HG03558 (cell line): ENCODE measurements around the gene NT5C2.
"Not testable (repeated sequence)": the region's sequence is repeated elsewhere in the genome, so short reads cannot be mapped to it uniquely, and the experiment has no call there.

Experiments used
- ATAC-seq: cut with Tn5 transposase; IDR thresholded peaks from one replicate; pipeline ENCODE4 v1.9.1; 2021; ENCODE audit warnings: moderate number of reproducible peaks; ENCODE audit not compliant: unreplicated experiment; ENCODE audit errors: extremely low read depth

The NT5C2 gene

DNA sequence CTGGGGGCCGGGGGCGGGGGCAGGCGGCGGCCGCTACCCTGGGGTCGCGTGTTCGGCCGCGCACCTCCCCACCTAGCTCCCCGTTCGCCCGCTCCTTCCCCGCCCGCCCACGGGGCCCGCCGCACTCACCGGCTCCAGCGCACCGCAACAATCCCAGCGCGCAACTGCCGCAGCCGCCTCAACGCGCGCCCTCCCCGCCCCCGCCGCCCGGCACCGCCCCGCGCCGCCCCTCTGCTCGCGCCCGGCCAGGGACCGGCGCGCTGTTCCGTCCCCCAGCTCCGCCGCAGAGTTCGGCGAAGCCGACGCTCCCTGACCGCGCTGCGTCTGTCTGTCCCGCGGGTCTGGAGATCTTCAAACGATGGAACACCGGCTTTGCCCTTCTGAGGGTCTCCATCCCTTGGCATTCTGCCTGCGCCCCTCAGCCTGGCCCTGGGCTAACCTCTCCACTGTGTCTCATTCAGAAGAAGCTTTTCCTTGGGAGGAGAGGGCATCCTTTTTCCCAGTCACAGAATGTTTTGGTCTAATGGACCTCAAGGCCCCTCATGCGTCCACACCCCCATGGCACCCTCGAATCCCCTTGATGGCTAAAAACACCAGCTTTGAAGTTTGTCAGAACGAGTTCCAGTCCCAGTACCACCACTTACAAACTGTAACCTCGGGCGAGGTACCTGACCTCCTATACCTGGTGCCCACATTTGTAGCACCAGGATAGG is at the start of gene NT5C2:
Gene NT5C2 (minus strand): TSS at position 166 of the 713 bp plus-strand sequence. CDS start 18,314 bp downstream, outside the sequence.
- ATAC-seq: no peak

DNA sequence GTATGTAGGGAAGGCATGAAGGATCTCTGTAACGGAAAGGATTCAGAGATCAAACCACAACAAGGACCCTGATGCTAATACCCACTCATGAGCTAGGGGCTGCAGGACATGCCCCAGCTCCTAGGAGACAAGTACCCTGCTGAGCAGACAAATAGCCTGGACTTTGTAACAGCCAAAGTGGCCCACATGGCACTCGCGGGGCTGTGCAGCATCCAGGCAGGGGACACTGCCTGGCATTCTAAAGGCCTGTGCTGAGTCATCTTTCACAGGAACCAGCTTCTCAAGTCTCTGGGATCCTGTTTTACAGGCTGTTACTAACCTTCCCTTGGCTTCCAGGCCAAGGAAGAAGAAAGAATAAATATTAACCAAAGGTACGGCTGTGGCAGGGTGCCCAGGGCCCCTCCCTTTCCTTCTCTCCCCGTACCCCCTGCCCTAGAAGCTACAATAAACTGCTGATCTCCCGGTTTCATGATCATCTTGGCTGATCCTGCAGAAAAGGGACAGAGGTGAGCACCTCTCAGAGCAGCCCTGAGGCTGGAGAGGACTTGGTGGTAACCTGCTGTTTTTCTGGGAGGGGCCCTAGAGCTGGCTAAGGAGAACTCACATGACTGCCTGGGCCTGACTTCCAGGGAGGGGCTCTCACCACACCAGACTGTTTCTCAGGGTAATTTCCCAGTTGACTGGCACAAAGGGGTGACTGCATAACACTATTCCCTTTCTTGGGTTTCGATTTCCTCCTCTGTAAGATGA is 48.4 kb upstream of the NT5C2 start:
- no peak for ATAC-seq

DNA sequence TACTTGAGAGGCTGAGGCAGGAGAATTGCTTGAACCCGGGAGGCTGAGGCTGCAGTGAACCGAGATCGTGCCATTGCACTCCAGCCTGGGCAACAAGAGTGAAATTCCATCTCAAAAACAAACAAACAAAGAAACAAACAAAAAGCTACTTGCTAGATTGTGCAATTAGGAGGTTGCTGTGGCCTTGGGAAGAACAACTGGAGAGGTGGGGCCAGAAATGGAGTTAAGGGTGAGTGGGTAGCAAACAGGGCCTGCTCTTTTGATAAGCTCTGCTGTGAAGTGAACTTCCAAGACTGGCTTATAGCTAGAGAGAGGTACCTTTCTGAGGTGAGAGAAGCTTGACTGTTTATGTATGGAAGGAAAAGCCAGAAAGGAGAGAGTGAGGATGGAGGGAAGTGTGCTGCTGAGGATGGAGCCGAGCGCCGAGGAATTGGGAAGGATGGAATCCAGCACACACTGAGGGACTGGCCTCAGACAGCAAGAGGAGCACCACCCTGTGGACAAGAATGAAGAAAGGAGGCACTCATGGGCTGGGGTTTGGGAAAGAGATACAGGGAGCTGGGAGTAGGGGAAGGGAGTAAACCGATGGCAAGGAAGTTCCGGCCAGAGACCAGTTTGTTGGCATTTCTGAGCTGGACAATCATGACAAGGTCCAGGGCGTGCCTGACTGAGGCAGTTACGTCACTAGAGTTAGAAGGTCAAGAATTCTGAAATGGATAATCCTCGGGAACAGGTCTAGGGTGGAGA is 45.6 kb upstream of the NT5C2 start:
- ATAC-seq: no peak

DNA sequence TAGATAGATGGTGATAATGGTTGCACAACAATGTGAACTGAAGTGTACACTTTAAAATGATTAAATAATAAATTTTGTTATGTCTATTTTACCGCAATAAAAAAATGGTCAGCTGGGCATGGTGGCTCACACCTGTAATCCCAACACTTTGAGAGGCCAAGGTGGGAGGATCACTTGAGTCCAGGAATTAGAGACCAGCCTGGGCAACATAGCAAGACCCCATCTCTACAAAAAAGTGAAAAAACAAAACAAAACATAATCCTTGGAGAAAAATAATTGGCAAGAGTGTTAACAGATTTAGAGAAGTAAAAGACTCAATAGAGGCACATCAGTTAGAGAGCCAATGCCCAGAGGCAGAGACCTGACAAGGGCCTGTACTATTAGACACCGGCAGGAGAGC is 42.7 kb upstream of the NT5C2 start:
- ATAC-seq: no peak

DNA sequence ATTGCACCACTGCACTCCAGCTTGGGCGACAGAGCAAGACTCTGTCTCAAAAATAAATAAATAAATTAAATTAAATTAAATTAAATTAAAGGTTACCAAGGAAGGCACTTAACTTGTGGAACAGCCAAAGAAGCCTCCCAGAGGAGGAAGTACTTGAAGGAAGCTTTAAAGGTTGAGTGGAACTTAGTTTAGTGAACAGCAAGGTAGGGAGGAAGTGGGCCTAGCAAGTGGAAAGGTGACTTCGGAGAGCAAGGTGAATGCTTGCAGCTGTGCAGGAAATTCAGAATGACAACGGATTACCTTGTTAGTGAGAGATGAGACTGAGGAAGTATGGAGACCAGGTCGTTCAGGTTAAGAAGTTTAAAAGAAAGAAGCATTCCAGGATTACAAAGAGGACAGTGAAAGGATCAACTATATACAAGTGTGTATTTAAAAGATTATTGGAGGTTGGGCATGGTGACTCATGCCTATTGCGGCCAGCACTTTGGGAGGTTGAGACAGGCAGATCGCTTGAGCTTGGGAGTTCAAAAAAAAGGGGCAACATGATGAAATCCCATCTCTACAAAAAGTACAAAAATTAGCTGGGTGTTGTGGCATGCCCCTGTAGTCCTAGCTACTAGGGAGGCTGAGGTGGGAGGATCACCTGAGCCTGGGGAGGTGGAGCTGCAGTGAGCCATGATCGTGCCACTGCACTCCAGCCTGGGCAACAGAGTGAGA is 39.9 kb upstream of the NT5C2 start:
- no peak for ATAC-seq

DNA sequence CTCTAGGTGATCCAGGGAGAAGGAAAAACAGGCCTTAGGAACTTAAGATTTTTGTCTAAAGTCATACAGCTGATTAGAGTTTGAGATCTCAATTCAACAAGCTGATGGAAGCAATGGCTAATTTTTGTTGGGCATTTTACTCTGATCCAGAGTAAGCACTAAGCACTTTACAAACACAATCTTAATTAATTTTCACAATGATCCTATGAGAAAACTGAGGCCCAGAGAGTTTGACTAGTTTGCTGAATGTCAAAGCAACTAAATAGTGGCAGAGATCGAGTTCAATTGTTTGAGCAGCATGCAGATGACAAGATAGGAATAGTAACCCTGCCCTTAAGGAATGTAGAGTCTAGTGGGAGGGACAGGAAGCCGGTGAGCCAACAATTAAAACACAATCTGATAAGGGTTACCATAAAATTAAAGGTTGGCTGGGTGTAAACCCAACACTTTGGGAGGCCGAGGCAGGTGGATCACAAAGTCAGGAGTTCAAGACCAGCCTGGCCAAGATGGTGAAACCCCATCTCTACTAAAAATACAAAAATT is 39.1 kb upstream of the NT5C2 start:
- no peak for ATAC-seq

DNA sequence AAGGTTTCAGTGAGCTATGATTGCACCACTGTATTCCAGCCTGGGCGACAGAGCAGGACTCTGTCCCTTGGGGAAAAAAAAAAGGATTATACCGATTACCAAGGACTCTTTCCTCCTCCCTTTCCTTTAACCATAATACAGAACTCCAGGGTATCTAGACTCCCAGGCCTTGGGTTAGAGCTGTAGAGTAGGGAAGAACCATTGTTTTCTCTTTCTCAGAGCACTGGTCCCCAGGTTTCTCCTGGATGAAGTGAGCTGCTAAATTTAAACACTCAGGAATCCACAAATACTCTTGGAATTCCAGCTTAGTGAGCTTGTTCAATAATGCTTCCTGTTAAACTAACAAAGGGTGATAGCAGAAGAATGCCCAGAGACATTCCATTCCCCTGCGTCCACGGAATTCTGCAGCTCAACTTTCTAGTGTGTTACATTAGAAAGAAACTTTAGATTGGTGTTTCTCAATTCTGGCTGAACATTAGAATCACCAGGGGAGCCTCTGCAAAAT is 38.0 kb upstream of the NT5C2 start:
- ATAC-seq: no peak

DNA sequence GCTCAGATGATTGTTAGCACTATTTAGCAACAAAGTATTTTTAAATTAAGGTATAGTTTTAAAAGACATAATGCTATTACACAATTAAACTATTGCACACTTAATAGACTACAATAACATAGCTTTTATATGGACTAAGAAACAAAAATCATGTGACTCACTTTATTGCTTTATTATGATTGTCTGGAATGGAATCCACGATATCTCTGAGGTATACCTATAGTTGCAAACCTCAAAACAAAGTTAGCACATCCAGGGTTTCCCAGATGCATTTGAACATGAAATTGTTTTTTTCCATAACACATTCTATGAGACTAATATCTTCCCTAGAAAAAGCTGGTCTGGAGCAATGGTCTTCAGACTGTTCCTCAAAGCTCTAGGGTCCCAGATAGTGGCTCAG is 34.3 kb upstream of the NT5C2 start:
- ATAC-seq: no peak

DNA sequence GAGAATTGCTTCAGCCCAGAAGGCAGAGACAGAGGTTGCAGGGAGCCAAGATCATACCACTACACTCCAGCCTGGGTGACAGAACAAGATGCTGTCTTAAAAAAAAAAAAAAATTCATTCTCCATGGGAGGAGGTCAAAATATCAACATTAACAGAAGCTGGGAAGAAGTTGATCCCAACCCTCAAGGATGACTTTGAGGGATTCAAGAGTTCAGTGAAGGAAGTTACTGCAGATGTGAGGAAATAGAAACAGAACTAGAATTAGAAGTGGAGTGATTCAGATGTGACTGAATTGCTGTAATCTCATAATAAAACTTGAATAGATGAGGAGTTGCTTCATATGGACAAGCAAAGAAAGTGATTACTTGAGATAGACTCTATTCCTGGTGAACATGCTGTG is 32.9 kb upstream of the NT5C2 start:
- ATAC-seq: no peak

DNA sequence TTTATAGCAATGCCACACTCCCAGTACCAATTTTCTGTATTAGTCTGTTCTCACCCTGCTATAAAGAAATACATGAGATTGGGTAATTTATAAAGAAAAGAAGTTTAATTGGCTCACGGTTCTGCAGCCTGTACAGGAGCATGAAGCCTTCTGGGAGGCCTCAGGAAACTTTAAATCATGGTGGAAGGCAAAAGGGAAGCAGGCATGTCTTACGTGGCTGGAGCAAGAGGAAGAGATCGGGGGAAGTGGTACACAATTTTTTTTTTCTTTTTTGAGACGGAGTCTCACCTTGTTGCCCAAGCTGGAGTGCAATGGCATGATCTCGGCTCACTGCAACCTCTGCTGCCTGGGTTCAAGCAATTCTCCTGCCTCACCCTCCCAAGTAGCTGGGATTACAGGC is 31.6 kb upstream of the NT5C2 start:
- ATAC-seq: not testable (repeated sequence)

DNA sequence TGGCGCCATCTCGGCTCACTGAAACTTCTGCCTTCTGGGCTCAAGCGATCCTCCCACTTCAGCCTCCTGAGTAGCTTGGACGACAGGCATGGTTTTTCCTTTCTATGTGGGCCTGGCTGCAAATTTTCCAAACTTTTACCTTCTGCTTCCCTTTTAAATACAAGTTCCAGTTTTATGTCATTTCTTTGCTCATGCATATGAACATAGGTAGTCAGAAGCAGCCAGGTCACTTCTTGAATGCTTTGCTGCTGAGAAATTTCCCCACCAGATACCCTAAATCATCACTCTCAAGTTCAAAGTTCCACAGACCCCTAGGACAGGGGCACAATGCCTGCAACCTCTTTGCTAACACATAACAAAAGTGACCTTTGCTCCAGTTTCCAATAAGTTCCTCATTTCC is 31.1 kb upstream of the NT5C2 start:
- no peak for ATAC-seq

DNA sequence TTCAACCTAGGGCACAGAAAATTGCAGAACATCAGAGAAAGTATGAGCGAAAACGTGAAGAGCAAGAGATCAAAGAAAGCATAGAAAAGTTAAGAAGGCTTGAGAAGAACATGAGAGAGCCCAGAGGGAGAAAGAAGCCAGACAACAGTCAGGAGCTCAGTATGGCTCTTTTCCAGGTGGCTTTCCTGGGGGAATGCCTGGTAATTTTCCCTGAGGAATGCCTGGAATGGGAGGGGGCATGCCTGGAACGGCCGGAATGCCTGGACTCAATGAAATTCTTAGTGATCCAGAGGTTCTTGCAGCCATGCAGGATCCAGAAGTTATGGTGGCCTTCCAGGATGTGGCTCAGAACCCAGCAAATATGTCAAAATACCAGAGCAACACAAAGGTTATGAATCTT is 23.3 kb upstream of the NT5C2 start:
- not testable (repeated sequence) for ATAC-seq

DNA sequence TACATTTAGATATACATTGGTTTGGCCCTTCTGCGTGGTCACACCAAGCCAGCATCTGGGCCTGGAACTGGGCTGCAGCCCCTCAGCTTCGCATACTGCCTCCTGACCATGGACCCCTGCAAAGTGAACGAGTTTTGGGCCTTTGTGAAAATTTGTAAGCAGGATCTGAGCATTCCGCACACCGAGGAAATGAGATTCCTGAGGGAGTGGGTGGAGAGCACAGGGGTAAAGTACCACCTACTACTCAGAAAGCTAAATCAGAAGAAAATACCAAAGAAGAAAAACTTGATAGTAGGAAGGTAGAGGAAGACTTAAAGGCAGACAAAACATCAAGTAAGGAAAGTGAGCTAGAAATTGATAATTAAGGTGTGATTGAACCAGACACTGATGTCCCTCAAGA is 22.5 kb upstream of the NT5C2 start:
- no peak for ATAC-seq

DNA sequence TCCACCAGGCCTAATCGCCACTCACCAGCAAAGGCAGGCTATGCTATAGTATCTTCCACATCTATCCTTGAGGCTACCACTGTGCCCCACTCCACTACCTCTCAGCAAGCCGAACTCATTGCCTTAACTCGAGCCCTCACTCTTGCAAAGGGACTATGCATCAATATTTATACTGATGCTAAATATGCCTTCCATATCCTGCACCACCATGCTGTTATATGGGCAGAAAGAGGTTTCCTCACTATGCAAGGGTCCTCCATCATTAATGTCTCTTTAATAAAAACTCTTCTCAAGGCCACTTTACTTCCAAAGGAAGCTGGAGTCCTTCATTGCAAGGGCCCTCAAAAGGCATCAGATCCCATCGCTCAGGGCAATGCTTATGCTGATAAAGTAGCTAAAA is 17.2 kb upstream of the NT5C2 start:
- ATAC-seq: not testable (repeated sequence)

DNA sequence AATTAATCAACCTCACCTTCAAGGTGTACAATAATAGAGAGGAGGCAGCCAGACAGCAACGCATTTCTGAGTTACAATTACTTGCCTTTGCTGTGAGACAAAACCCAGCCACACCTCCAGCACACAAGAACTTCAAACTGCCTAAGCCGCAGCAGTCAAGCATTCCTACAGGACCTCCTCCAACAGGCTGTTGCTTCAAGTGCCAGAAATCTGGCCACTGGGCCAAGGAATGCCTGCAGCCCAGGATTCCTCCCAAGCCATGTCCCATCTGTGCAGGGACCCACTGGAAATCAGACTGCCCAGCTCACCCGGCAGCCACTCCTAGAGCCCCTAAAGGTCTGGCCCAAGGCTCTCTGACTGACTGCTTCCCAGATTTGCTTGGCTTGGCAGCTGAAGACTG is 14.6 kb upstream of the NT5C2 start:
- not testable (repeated sequence) for ATAC-seq

DNA sequence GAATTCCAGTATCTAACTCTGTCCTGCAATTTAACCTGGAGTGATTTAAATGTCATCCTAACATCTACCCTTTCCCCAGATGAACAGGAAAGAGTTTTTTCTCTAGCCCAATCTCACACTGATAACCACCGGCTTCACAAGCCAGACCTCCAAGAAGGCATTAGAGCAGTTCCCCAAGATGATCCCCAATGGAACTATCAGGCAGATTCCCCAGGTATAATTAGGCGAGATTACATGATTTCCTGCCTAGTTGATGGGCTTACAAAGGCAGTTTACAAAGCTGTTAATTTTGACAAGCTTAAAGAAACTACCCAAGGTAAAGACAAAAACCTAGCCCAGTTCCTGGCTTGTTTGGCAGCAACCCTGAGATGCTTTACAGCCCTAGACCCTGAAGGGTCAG is 14.1 kb upstream of the NT5C2 start:
- ATAC-seq: no peak

DNA sequence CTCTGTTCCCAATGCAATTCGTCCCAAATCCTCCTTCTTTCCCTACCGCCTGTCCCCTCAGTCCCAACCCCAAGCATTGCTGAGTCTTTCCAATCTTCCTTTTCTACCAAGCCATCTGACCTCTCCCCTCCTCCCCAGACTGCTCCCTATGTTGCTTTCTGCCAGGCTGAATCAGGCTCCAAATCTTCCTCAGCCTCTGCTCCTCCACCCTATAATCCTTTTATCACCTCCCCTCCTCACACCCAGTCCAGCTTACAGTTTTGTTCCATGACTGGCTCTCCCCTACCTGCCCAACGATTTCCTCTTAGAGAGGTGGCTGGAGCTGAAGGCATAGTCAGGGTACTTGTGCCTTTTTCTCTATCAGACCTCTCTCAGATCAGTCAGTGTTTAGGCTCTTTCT is 13.6 kb upstream of the NT5C2 start:
- not testable (repeated sequence) for ATAC-seq

DNA sequence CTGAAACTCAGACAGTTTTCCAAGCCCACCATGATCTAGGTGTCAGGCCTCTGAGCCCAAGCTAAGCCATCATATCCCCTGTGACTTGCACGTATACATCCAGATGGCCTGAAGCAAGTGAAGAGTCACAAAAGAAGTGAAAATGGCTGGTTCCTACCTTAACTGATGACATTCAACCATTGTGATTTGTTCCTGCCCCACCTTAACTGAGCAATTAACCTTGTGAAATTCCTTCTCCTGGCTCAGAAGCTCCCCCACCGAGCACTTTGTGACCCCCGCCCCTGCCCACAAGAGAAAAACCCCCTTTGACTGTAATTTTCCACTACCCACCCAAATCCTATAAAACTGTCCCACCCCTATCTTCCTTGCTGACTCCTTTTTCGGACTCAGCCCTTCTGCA is 12.3 kb upstream of the NT5C2 start:
- not testable (repeated sequence) for ATAC-seq

DNA sequence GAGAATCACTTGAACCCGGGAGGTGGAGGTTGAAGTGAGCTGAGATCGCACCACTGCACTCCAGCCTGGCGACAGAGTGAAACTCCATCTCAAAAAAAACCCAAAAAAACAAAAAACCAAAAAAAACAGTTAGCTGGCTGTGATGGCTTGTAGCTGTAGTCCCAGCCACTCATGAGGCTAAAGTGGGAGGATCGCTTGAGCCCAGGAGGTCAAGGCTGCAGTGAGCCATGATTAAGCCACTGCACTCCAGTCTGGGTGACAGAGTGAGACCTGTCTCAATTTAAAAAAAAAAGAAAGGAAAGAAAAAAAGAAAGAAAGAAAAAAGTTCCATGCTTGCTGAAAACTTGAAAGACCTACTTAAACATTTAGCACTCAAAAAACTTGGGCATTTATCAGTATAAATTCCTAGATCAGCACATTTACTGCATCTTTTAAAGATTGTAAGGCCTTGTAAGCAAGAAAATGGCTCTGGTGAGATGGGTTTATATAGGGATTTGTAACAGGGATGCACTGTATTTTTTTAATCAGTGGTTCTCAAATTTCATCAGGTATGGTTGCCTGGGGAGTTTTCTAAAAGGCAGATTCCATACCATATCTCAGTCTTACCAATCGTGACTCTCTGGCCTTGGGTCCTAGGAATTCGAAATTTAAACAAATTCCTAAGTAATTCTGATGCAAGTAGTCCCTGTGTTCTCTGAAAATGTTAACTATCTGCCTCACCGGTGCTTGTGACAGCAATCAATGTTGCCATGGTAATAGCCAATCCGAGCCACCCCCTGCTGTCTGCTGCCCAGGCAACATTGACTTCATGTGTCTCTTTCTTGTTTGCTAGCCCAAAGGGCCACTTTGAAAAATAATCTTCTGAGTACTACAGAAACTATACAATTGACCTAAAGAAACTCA is 11.5 kb upstream of the NT5C2 start:
- ATAC-seq: no peak
